ENCODE data around the gene PTPRN2.

The PTPRN2 gene

GRCh38 chr7:158024351-158024715, 563.3 kb downstream of the PTPRN2 start:
- DNase-seq (ENCODE audit: low read depth), result no peak
- no peak overlapping the region for H3K4me3 ChIP-seq (ENCODE audit: low read length)
- TF ChIP-seq, protein P1, sequence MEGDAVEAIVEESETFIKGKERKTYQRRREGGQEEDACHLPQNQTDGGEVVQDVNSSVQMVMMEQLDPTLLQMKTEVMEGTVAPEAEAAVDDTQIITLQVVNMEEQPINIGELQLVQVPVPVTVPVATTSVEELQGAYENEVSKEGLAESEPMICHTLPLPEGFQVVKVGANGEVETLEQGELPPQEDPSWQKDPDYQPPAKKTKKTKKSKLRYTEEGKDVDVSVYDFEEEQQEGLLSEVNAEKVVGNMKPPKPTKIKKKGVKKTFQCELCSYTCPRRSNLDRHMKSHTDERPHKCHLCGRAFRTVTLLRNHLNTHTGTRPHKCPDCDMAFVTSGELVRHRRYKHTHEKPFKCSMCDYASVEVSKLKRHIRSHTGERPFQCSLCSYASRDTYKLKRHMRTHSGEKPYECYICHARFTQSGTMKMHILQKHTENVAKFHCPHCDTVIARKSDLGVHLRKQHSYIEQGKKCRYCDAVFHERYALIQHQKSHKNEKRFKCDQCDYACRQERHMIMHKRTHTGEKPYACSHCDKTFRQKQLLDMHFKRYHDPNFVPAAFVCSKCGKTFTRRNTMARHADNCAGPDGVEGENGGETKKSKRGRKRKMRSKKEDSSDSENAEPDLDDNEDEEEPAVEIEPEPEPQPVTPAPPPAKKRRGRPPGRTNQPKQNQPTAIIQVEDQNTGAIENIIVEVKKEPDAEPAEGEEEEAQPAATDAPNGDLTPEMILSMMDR (conservative IDR thresholded peaks at IDR 0.05; ENCODE audit: low read length), result no peak

DNA sequence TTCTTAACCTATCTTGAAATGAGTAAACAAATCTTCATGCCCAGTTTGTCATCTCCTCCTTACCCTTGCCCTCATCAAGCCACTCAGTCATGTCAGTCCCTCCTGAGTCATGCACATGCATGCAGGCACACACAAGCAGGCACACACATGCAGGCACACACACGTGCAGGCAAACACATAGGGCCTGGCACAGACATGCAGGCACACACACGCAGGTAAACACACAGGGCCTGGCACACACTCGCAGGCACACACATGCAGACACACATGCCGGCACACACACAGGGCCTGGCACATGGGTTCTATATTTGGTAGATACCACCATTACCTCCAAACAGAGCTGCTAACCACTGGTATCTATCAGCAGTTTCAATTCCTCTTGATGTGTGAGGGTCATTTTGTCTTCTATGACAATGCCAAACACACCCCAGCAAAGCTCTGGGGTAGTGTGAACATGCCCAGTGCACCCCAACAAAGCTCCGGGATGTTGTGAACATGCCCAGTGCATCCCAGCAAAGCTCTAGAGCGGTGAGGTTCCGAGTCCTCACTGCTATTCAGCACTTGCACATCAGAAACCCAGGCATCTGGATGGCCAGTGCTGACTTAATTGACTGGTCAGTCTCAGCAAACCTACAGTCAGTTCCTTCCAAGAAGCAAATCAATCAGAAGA, 563.8 kb downstream of the PTPRN2 start:
- no peak overlapping the region for H3K4me3 ChIP-seq (ENCODE audit: low read length)
- DNase-seq (ENCODE audit: low read depth), result no peak
- TF ChIP-seq, protein P1 (conservative IDR thresholded peaks at IDR 0.05; ENCODE audit: low read length), result no peak

DNA sequence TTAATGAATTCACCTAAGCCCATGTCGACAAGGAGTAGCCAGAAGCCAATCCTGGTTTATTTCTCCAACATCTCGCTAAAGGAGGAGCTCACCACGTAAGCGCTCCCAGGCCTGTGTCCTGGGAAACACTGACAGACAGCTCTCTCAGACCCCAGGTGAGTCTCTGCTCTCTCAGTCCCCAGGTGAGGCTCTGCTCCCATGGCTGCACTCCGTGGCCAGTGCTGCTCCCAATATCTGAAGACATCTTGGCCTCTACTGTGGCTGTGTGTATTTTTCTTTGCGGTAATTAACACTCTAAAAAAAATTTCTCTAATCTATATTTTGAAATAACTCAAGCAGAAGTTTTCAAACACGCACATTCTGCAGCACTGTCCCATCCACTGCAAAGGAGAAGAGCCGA, 564.5 kb downstream of the PTPRN2 start:
- TF ChIP-seq, protein P1 (conservative IDR thresholded peaks at IDR 0.05; ENCODE audit: low read length), result no peak
- DNase-seq (ENCODE audit: low read depth), result no peak
- H3K4me3 ChIP-seq (ENCODE audit: low read length), result no peak overlapping the region

DNA sequence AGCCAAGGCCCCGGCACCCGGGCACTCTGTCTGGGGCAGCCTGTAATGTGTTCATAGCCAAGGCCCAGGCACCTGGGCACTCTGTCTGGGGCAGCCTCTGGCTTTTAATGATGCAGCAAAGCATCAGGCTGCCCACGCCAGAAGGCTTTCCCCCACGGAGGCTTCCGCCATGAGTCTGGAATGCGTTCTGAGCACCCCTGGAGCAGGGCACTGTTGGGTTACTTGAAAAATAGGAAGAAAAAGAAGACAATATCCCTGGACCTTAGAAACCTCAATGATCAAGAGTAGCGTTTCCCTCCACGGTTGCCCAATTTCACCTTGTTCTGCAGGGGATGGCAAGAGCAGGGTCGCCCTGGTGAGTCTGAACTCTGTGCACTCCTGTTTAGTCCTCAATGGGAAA, 565.0 kb downstream of the PTPRN2 start:
- DNase-seq (ENCODE audit: low read depth), result no peak
- no peak overlapping the region for H3K4me3 ChIP-seq (ENCODE audit: low read length)
- TF ChIP-seq, protein P1 (conservative IDR thresholded peaks at IDR 0.05; ENCODE audit: low read length), result no peak

DNA sequence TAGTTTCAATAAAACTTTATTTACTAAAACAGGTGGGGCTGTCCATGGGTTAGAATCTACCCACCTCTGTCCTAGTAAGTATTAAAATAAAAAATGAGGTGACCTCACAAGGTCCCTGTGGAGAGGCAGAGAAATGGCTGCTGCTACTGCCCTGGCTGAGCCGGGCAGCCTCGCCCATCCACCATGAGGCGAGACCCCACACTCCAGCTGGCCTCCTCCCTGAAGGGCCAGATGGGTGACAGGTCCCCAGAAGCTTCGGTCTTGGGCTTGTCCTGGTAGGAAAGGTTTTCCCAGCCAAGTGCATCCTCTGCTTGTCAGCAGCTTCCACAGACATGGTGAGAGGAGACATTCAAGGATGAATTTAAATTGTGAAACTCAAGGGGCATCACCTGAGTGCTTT, 565.8 kb downstream of the PTPRN2 start:
- TF ChIP-seq, protein P1 (conservative IDR thresholded peaks at IDR 0.05; ENCODE audit: low read length), result no peak
- no peak for DNase-seq (ENCODE audit: low read depth)
- no peak overlapping the region for H3K4me3 ChIP-seq (ENCODE audit: low read length)

DNA sequence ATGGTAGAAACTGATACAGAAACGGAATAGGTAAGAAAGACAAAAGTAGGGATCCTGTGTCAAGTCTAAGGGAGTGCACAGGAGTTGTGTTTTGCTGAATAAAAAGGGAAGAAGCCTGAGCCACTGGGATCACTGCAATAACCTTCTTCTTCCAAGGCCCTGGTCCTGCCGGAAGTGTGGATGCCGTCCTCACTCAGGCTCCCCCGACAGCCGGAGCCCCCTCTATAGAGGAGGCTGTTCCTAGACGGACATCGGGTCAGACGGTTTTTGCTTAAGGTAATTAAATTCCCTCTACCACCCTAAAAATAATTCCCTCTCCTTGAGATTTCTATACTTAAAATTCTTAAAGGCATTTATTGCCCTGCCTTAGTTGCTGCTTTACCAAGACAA, 566.9 kb downstream of the PTPRN2 start:
- TF ChIP-seq, protein P1 (conservative IDR thresholded peaks at IDR 0.05; ENCODE audit: low read length), result no peak
- DNase-seq (ENCODE audit: low read depth), result no peak
- H3K4me3 ChIP-seq (ENCODE audit: low read length), result no peak overlapping the region

Measured in AG10803 (cell line).